ENCODE measurements around the gene TRIM65.

TRIM65 gene

DNA sequence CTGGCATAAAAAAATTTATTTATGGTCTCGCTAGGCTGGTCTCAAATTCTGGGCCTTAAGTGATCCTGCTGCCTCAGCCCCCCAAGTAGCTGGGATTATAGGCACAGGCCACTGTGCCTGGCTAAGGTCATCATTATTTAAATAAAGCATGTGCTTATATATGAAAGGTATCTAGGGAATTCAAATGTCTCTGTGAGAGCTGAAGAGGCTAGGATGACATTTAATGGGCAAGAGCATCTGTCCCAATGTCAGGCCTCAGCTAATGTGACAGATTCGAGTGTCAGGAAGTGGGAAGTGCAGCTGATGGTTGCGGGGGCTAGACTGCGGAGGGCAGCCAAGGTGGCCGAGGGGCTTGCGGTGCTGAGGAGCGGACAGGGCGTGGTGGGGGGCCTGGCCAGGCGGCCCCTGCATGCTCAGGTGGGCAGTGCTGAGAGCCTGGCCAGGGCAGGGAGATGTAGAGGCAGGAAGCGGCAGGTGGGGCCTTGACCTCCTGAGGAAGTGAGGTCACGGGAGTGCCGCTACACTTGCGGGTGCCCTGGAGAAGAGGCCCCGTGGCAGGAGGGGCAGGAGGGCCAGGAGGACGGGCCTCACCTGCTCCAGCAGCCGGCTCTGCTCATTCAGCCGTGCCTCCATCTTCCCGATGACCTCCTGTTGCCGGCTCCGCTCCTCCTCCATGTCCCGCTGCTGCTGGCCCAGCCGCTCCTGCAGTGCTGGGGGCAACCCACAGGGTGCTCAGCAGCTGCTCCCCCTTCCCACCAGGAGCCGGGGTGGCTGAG, 20.6 kb upstream of the TRIM65 start:
- DNase-seq, result no peak

GRCh38 chr17:75915268-75915667, 18.5 kb upstream of the TRIM65 start:
- no peak for DNase-seq

- DNase-seq, result no peak
These were observed 18.0 kb upstream of the TRIM65 start for GRCh38 chr17:75914643-75915267.

DNA sequence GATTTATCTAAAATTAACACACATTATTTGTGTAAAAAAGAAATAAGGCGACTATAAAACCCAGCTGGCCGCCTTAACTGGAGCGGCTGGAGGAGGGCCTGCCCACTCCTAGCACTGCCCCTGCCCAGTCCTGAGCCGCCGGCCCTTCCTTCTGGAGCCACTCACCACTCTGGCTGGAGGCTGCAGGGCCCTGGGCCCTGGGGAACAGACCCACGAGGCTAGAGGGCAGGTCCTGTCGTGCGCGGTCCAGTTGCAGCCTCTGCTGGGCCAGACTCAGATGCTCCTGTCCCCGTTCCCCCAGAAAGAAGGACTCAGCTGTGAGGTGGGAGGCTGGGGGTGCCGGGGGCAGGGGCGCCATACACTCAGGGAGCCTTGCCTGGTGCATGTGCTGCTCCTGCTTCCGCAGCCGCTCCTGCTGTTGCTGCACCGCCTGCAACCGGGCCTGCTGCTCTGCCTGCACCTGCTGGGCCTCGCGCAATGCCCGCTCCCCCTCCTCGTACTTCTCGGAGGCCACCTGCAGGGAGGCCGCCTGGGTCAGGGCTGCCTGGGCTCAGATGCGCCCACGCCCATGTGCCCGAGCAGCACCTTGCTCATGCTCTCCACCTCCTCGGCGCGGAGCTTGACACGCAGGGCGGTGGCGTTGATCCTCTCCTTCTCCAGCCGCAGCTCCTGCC, 16.9 kb upstream of the TRIM65 start:
- no peak for DNase-seq

- no peak for DNase-seq
These were observed 13.9 kb upstream of the TRIM65 start for GRCh38 chr17:75910699-75911098.

DNA sequence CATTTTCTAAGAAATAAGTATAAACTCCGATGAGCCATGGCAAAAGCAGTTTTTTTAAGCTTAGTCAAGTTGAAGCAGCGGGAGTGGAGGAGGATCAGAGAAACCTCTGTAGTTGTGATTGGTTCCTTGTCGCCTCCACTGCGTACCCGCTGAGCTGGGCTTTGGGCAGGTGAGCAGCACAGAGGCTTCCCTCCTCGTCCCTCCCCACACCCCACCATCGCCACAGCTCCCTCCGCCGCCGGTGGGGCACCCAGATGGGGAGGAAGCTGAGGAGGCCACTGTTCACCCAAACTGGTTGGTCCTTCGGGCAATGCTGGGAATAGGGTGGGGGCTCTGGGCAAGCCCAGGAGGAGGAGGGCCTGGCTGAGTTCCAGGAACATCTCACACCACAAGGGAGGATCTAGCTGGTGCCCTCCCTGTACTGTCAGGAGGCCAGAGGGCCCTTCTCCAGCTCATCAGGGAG, 13.1 kb upstream of the TRIM65 start:
- DNase-seq, result no peak

- DNase-seq, result no peak
These were observed 12.5 kb upstream of the TRIM65 start for GRCh38 chr17:75909051-75909811.

DNA sequence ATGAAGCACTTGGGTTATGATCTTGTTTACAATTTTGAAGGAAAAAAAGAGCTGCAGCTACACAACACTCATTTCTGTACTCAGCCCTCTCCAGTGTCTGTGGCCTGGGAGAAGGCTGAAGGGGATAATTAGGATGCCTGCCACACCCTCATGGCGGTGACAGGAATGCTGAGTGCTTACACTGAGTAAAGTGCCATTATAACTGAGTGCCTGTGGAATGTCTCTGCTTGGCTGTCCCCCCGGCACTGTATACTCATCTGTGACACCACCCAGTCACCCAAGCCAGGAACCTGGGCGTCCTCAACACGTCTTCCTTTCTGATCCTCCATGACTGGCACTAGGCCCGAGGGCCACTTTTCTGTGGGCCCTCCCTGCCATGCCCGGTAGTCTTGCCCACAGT, 11.4 kb upstream of the TRIM65 start:
- DNase-seq, result no peak

DNA sequence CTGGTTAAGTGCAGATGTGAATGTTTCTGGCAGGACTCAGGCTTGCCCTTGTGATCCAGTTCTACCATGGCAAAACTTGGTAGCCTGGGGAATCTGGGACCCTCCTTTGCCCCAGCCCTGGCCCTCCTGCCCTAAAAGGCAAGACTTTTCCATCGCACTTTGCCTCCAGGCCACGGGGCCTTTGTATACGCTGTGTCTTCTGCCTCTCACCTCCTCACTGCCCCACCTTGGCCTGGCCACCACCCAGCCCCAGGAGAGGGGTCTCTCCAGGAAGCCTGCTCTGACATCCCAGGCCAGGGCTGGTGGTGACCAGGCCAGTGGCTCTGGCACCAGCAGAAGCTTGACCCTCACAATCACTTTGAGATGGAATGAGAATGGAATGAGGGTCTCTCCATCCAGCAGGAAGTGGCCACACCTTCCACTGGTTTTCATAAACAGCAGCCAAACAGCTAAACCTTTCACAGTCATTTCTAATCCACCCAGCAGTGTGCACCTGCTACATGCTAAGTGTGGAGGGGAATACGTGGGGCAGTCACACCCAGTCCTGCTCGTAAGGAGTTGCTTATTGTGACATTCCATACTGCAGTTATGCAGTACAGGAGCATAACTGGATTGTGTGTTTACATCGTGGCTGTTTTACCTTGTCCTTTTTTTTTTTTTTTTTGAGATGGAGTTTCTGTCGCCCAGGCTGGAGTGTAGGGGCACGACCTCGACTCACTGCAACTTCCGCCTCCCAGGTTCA, 9.6 kb upstream of the TRIM65 start:
- DNase-seq, result no peak

GRCh38 chr17:75904749-75905521, 8.2 kb upstream of the TRIM65 start, which contains the start of gene MRPL38:
MRPL38 (minus strand) TSS chr17:75904884; CDS start chr17:75904875, 9 bp downstream.
- peak; percentile 89 for DNase-seq

DNA sequence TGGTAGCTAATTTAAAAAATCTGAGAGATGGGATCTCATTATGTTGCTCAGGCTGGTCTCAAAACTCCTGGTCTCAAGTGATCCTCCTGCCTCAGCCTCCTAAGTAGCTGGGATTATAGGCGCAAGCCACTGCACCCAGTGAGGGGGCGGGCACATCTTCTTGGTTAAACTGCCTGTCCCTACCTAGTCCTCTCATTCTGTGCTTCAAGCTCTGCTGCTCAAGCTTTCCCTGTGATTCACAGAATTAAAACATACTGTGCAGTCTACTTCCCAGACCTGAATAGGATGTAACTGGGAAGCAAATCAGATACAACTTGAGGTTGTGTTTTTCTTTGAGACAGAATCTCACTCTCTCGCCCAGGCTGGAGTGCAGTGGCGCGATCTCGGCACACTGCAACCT, 5.7 kb upstream of the TRIM65 start:
- DNase-seq, result no peak

DNA sequence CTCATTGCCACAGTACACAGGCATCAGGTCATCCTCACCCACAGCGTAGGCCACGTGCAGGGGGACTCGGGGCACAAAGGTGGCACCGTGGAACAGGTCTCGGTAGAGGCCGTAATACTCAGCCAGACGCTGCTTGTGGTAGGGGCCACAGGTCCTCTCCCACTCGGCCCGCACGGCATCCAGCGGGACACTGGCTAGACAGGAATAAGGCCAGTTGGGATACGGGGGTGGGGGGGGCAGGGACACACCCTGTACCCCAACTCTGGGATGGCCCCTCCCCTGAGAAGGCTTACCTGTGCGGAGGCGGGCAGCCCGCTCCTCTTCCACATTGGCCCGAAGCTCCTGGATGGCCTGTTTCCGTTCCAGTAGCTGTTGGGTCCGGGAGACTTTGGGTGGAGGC, 5.0 kb upstream of the TRIM65 start:
- no peak for DNase-seq

GRCh38 chr17:75900691-75901533, 4.2 kb upstream of the TRIM65 start:
- no peak for DNase-seq

GRCh38 chr17:75899767-75900468, 3.2 kb upstream of the TRIM65 start:
- no peak for DNase-seq

GRCh38 chr17:75899353-75899752, 2.6 kb upstream of the TRIM65 start:
- no peak for DNase-seq

DNA sequence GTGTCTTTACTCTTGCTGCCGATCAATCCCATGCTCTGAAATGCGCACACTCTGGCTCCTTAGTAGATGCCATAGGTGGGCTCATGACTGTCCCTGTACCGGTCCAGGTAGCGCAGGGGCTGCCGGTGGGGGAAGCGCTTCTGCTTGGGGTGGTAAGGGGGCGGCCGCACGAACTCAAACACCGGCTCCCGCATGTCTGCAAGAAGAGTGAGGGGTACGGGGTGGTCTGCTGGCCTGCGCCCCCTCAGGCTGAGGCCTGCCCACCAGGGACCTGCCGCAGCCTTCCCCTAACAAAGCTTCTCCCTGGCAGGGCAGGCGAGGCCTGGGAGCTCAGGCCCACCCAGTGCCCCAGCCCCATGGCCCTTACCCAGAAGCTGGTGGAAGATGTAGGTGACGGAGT, 2.0 kb upstream of the TRIM65 start:
- no peak for DNase-seq

DNA sequence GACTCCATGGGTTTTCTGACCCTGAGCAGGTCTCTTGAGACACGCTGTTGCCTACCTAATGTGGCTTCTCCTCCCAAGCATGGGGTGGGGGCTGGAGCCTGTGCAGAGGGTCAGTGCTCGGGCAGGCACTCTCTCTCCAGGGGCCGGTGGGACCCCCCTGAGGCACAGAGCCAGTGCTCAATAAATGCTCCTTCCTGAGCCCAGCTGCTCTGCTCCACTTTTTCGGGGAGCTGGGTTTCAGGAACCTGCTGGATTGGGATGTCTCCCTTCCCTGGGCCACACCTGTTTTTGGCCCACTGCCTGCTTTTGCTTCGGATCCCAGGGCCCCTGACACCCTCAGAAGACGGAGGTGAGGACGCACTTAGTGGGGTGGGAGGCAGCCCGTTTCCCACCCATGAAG, 1.3 kb upstream of the TRIM65 start:
- DNase-seq, result no peak

DNA sequence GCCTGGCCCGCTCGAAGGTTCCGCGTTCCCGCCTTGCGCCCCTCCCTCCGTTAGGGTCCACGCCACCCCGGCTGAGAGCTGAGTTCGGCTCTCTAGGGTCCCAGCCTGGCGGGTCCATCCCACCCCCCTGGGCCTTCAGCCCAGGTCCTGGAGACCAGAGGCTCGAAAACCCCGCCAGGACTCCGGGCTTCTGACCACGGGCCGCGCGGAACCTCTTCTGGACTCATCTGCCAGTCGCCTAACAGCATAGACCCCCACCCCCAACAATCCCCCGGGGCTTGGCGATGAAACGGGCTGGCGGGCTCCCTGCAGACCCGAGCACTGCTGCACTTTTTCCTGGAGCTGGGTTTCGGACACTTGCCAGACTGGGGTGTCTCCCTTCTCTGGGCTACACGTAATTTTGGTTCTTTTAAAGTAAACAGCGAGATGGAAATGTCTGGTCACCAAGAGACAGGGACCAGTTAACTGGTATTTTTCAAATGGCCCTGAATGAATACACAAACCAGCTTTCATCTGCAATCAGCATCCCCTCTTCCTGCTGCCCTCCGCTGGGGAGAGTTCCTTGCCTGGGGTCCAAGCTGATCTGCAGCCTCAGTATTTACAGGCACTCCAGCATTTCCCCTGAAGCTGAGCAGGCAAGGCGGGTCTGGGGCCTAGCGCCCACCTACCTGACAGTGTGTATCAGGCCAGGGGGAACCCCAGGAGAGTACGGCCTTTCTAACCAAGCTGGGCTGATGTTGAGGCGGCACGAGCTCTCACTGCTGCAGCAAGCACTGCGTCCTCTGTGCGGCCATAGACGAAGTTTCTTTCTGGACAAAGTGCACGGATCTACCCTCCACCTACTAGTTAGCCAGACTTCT, 639 bp upstream of the TRIM65 start:
- DNase-seq, result no peak

All from amniotic stem cell (primary cell).